ENCODE results near the gene CHMP6. TPM values are rescaled to one million over a fixed set of nuclear protein-coding genes. Genes with fewer than 3 reads are reported as not detected.

CHMP6 gene
- total RNA-seq, 1 donor from 2014 or later = 31.1 TPM

- Mint-ChIP-seq H3K36me3 (ENCODE audit: unreplicated experiment) (no peaks in the 10 kb centered on the region), H3K27me3 (ENCODE audit: unreplicated experiment) (peaks cover 11% of the 10 kb centered on the region), H3K27ac (ENCODE audit: unreplicated experiment) (no peak overlapping the region), H3K9me3 (ENCODE audit: unreplicated experiment) (no peaks in the 10 kb centered on the region), H3K4me3 (ENCODE audit: unreplicated experiment) (no peak overlapping the region), H3K4me1 (ENCODE audit: unreplicated experiment) (peaks cover 18% of the 10 kb centered on the region)
- no peak for TF ChIP-seq CTCF (IDR thresholded peaks at IDR 0.05)
- DNase-seq (ENCODE audit: extremely low spot score, unreplicated experiment) = no peak
Measured at GRCh38 chr17:81021531-81022343, 30.1 kb downstream of the CHMP6 start.

DNA sequence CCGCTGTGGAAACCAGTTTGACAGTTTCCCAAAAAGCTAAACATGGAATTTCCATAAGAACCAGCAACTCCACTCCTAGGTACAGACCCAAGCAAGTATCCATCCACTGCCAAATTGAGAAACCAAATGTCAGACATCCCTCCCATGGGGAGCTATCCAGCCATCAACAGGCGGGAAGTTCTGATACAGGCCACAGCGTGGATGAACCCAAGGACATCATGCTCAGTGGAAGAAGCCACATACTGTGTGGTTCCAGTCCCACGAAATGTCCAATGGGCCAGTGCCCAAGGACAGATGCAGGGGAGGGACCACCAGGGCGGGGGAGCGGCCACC lies 30.7 kb downstream of the CHMP6 start:
- Mint-ChIP-seq H3K27me3 (ENCODE audit: unreplicated experiment) (peaks cover 16% of the 10 kb centered on the region), H3K9me3 (ENCODE audit: unreplicated experiment) (no peaks in the 10 kb centered on the region), H3K4me1 (ENCODE audit: unreplicated experiment) (peaks cover 19% of the 10 kb centered on the region), H3K36me3 (ENCODE audit: unreplicated experiment) (no peaks in the 10 kb centered on the region), H3K27ac (ENCODE audit: unreplicated experiment) (no peak overlapping the region), H3K4me3 (ENCODE audit: unreplicated experiment) (no peak overlapping the region)
- DNase-seq (ENCODE audit: extremely low spot score, unreplicated experiment) = no peak
- no peak for TF ChIP-seq CTCF (IDR thresholded peaks at IDR 0.05)

- peaks cover 4% of the 10 kb centered on the region for H3K4me1 Mint-ChIP-seq (ENCODE audit: unreplicated experiment)
- TF ChIP-seq CTCF (IDR thresholded peaks at IDR 0.05) = no peak
- no peak overlapping the region for H3K27ac Mint-ChIP-seq (ENCODE audit: unreplicated experiment)
- H3K4me3 Mint-ChIP-seq (ENCODE audit: unreplicated experiment) = no peak overlapping the region
- H3K27me3 Mint-ChIP-seq (ENCODE audit: unreplicated experiment) = peaks cover 16% of the 10 kb centered on the region
- no peak for DNase-seq (ENCODE audit: extremely low spot score, unreplicated experiment)
- H3K36me3 Mint-ChIP-seq (ENCODE audit: unreplicated experiment) = no peaks in the 10 kb centered on the region
- H3K9me3 Mint-ChIP-seq (ENCODE audit: unreplicated experiment) = no peaks in the 10 kb centered on the region
Measured at GRCh38 chr17:81025065-81025740, 33.6 kb downstream of the CHMP6 start.

DNA sequence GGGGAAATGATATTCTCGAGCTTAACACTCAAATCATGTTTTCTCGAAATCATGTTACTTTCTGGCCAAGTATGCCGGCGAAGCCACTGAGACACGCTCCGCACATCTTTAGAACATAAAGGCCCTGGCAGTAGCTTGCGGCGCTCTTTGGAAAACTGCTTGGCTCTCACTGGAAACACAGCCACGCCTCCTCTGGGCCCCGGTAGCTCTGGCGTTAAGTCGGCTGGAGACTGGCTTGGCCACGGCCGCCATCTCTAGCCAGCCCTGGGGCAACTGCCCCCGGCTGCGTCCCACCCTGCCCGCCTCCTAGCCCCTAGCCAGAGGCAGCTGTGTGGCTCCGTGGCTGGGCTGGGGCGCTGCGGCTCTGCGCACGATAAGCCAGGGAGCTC lies 34.1 kb downstream of the CHMP6 start:
- no peak for DNase-seq (ENCODE audit: extremely low spot score, unreplicated experiment)
- no peaks in the 10 kb centered on the region for H3K9me3 Mint-ChIP-seq (ENCODE audit: unreplicated experiment)
- peaks cover 4% of the 10 kb centered on the region for H3K4me1 Mint-ChIP-seq (ENCODE audit: unreplicated experiment)
- H3K36me3 Mint-ChIP-seq (ENCODE audit: unreplicated experiment) = no peaks in the 10 kb centered on the region
- peaks cover 16% of the 10 kb centered on the region for H3K27me3 Mint-ChIP-seq (ENCODE audit: unreplicated experiment)
- H3K27ac Mint-ChIP-seq (ENCODE audit: unreplicated experiment) = no peak overlapping the region
- H3K4me3 Mint-ChIP-seq (ENCODE audit: unreplicated experiment) = no peak overlapping the region
- TF ChIP-seq CTCF (IDR thresholded peaks at IDR 0.05) = no peak

- no peak overlapping the region for H3K4me3 Mint-ChIP-seq (ENCODE audit: unreplicated experiment)
- peaks cover 4% of the 10 kb centered on the region for H3K4me1 Mint-ChIP-seq (ENCODE audit: unreplicated experiment)
- H3K9me3 Mint-ChIP-seq (ENCODE audit: unreplicated experiment) = no peaks in the 10 kb centered on the region
- no peak for TF ChIP-seq CTCF (IDR thresholded peaks at IDR 0.05)
- H3K36me3 Mint-ChIP-seq (ENCODE audit: unreplicated experiment) = no peaks in the 10 kb centered on the region
- H3K27me3 Mint-ChIP-seq (ENCODE audit: unreplicated experiment) = peaks cover 16% of the 10 kb centered on the region
- no peak overlapping the region for H3K27ac Mint-ChIP-seq (ENCODE audit: unreplicated experiment)
- DNase-seq (ENCODE audit: extremely low spot score, unreplicated experiment) = no peak
Measured at GRCh38 chr17:81026266-81027036, 34.8 kb downstream of the CHMP6 start.
